ENCODE measurements around the gene KCNIP4.

DNA sequence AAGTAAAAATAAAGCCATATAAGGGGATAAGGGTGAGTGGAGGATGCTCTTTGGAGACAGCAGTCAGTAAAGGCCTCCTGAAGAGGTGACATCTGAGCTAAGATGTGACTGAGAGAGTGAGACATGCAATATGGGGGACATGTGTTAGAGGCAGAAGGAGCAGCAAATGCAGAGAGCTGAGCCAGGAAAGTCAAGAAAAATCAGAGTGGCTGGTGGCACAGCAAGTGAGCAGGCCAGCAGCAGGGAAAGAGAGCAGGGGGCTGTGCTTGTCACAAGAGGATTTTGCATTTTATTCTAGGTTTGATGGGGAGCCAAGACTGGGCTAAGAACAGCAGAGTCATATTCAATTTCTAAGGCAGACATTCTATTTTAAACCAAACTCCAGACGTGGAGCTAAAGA is 394.5 kb downstream of the KCNIP4 start:
- TF ChIP-seq PBX3 (IDR thresholded peaks at IDR 0.05; ENCODE audit: insufficient replicate concordance, low read depth, low read length) (no peak), RFX5 (IDR thresholded peaks at IDR 0.05; ENCODE audit: low read depth, low read length) (no peak), SUPT20H (IDR thresholded peaks at IDR 0.05; ENCODE audit: borderline replicate concordance, control insufficient read depth, low read depth, low read length) (no peak), RB1 (IDR thresholded peaks at IDR 0.05; ENCODE audit: borderline replicate concordance) (no peak), SUZ12 (IDR thresholded peaks at IDR 0.05; ENCODE audit: unreplicated experiment) (no peak), NR2F1 (conservative IDR thresholded peaks at IDR 0.05) (no peak), E2F4 (IDR thresholded peaks at IDR 0.05; ENCODE audit: low read depth, low read length) (no peak), ATF2 (IDR thresholded peaks at IDR 0.05; ENCODE audit: low read length) (no peak), POLR2AphosphoS2 (IDR thresholded peaks at IDR 0.05; ENCODE audit: low read depth, low read length) (no peak), LARP7 (IDR thresholded peaks at IDR 0.05) (no peak), SP1 (IDR thresholded peaks at IDR 0.05; ENCODE audit: low read depth, low read length) (no peak), NR2C2 (IDR thresholded peaks at IDR 0.05; ENCODE audit: borderline replicate concordance, control insufficient read depth, insufficient read length, low read depth) (no peak)
- TF ChIP-seq, protein P1, sequence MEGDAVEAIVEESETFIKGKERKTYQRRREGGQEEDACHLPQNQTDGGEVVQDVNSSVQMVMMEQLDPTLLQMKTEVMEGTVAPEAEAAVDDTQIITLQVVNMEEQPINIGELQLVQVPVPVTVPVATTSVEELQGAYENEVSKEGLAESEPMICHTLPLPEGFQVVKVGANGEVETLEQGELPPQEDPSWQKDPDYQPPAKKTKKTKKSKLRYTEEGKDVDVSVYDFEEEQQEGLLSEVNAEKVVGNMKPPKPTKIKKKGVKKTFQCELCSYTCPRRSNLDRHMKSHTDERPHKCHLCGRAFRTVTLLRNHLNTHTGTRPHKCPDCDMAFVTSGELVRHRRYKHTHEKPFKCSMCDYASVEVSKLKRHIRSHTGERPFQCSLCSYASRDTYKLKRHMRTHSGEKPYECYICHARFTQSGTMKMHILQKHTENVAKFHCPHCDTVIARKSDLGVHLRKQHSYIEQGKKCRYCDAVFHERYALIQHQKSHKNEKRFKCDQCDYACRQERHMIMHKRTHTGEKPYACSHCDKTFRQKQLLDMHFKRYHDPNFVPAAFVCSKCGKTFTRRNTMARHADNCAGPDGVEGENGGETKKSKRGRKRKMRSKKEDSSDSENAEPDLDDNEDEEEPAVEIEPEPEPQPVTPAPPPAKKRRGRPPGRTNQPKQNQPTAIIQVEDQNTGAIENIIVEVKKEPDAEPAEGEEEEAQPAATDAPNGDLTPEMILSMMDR (IDR thresholded peaks at IDR 0.05 in 2 of 3, conservative IDR thresholded peaks at IDR 0.05 in 1 of 3; ENCODE audit: control insufficient read depth in 2 of 3, extremely low read depth in 1 of 3, insufficient read depth in 1 of 3, low read depth in 3 of 3, low read length in 3 of 3), result no peak

Measured in GM12878 (cell line).